Glutamatergic neuron (in vitro differentiated cells): Measurements from ENCODE around the gene PSMB7. TPM values are rescaled to one million over a fixed set of nuclear protein-coding genes. Genes with fewer than 3 reads are reported as not detected.

Experiments used
- DNase-seq: peaks from one replicate; pipeline ENCODE4 v3.0.0; 2022
- H3K27ac Mint-ChIP-seq: one replicate; pipeline ENCODE4 v1.8.0; 2020; ENCODE audit warnings: mild to moderate bottlenecking, mixed read lengths, inconsistent platforms; ENCODE audit not compliant: unreplicated experiment
- H3K27me3 Mint-ChIP-seq: one replicate; pipeline ENCODE4 v1.8.0; 2020; ENCODE audit warnings: mild to moderate bottlenecking, moderate library complexity, mixed read lengths, inconsistent platforms; ENCODE audit not compliant: unreplicated experiment
- H3K36me3 Mint-ChIP-seq: one replicate; pipeline ENCODE4 v1.8.0; 2020; ENCODE audit warnings: mild to moderate bottlenecking, mixed read lengths, inconsistent platforms; ENCODE audit not compliant: unreplicated experiment
- H3K4me1 Mint-ChIP-seq: one replicate; pipeline ENCODE4 v1.8.0; 2020; ENCODE audit warnings: mild to moderate bottlenecking, low read depth, mixed read lengths, inconsistent platforms; ENCODE audit not compliant: unreplicated experiment
- H3K4me3 Mint-ChIP-seq: one replicate; pipeline ENCODE4 v1.8.0; 2020; ENCODE audit warnings: mild to moderate bottlenecking, mixed read lengths, inconsistent platforms; ENCODE audit not compliant: unreplicated experiment
- H3K9me3 Mint-ChIP-seq: one replicate; pipeline ENCODE4 v1.8.0; 2020; ENCODE audit warnings: mild to moderate bottlenecking, moderate library complexity, mixed read lengths, inconsistent platforms; ENCODE audit not compliant: unreplicated experiment
- CTCF ChIP-seq: fragments of 200-600 bp; sonication (generic); IDR thresholded peaks from one replicate; pipeline ENCODE4 v1.5.0; 2021; ENCODE audit not compliant: partially characterized antibody, unreplicated experiment
- total RNA-seq: library from RNA; stranded (reverse); fragmentation: NEBNext Ultra II Directional; extraction: Animal tissue kit (Norgen Biotek cat#: 25700); gene quantifications from one replicate; pipeline ENCODE4 v1.2.1, GENCODE V29; 2021; ENCODE audit not compliant: unreplicated experiment

Gene PSMB7
- total RNA-seq, 1 donor from 2014 or later: 185 TPM

- H3K9me3 Mint-ChIP-seq: peaks cover 4% of the 10 kb centered on the region
- TF ChIP-seq CTCF: no peak
- DNase-seq: no peak
- peak overlapping the region; percentile 67 for H3K27ac Mint-ChIP-seq
- peaks cover 3% of the 10 kb centered on the region for H3K27me3 Mint-ChIP-seq
- H3K4me1 Mint-ChIP-seq: peaks cover 68% of the 10 kb centered on the region
- H3K36me3 Mint-ChIP-seq: peaks cover 5% of the 10 kb centered on the region
- H3K4me3 Mint-ChIP-seq: no peak overlapping the region
Observed at GRCh38 chr9:124366476-124367220, 48.6 kb downstream of the PSMB7 start.

GRCh38 chr9:124365036-124365435, 50.2 kb downstream of the PSMB7 start:
- H3K9me3 Mint-ChIP-seq: peaks cover 9% of the 10 kb centered on the region
- peak overlapping the region; percentile 92 for H3K27ac Mint-ChIP-seq
- H3K4me1 Mint-ChIP-seq: peaks cover 67% of the 10 kb centered on the region
- H3K36me3 Mint-ChIP-seq: peaks cover 5% of the 10 kb centered on the region
- no peak for DNase-seq
- peaks cover 3% of the 10 kb centered on the region for H3K27me3 Mint-ChIP-seq
- peak overlapping the region; percentile 47 for H3K4me3 Mint-ChIP-seq
- TF ChIP-seq CTCF: no peak

DNA sequence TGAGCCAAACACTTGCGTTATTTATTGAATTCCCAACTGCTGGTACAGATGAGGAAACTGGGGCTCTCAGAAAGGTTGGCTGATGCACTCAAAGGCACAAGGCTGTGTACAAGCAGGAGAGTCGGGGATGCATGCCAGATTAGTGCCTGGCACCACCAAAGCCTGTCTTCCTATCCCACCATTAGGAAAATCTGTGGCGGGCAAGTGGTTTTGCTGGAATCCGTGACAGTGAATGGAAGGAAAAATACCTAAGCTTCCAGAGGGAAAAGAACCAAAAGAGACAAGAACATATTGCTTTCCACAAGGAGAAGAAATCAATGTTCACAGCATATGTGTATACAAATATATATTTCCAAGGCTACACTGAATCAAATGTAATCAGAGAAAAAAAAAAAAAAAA, 51.1 kb downstream of the PSMB7 start:
- peaks cover 5% of the 10 kb centered on the region for H3K36me3 Mint-ChIP-seq
- peaks cover 9% of the 10 kb centered on the region for H3K9me3 Mint-ChIP-seq
- peak overlapping the region; percentile 41 for H3K4me3 Mint-ChIP-seq
- TF ChIP-seq CTCF: no peak
- H3K27ac Mint-ChIP-seq: peak overlapping the region; percentile 40
- no peak for DNase-seq
- H3K27me3 Mint-ChIP-seq: peaks cover 3% of the 10 kb centered on the region
- peaks cover 65% of the 10 kb centered on the region for H3K4me1 Mint-ChIP-seq

DNA sequence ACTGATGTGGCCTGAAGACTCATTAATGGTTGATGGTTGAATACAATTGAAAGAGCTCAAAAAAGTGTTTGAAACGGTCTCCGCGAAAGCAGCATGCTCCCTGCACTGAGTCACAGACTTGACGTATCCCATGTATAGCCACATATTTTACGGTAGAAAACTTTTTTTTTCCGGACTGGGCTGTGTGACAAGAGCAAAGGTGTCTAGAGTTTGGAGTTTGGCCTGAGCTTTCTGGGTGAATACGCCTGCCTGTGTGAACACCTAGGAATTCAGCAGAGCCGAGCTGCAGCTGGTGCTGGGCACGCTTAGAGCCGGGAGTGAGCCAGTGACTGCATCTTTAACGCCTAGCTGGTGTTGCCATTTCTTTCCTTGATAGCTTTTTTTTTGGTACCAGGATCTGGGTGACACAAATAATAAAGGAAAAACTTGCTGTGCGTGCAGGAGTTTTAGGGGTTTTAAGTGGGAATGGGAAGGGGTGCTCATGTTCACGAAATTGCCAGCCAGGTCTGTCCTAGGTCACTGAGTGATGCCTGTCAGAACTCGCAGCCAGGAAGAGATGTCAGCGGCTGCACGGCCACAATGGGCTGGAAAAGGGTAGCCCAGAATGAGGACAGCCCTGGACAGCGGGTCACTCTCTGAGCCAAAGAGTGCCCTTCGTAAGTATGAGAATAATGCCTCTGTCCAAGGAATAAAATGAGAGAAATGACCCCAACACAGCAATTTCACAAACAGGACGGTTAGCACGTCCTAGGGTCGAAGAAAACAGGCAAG, 51.7 kb downstream of the PSMB7 start:
- Mint-ChIP-seq H3K27ac (peak overlapping the region; percentile 23), H3K27me3 (peaks cover 3% of the 10 kb centered on the region), H3K4me1 (peaks cover 64% of the 10 kb centered on the region), H3K4me3 (no peak overlapping the region), H3K9me3 (peaks cover 9% of the 10 kb centered on the region), H3K36me3 (peaks cover 5% of the 10 kb centered on the region)
- no peak for TF ChIP-seq CTCF
- DNase-seq: no peak

DNA sequence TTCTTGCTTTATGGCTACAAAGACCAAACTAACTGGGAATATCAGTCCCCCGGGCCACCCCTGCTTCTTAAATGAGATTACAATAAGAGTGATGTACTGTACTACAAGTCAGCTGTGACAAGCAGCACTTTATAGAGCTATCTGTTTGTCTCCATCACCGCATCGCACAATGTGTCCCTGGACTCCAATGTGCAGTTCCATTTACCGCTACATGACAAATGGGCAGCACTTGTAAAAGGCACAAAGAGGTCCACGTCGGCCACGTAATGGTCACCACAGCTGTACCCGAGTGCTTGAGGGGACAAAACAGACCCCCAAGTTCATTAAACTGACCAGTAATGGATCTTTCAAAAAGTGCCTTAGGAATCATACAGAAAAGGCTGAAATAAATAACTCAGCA, 54.1 kb downstream of the PSMB7 start:
- peaks cover 3% of the 10 kb centered on the region for H3K27me3 Mint-ChIP-seq
- H3K27ac Mint-ChIP-seq: peak overlapping the region; percentile 18
- TF ChIP-seq CTCF: no peak
- DNase-seq: no peak
- peaks cover 69% of the 10 kb centered on the region for H3K4me1 Mint-ChIP-seq
- no peaks in the 10 kb centered on the region for H3K36me3 Mint-ChIP-seq
- H3K4me3 Mint-ChIP-seq: peak overlapping the region; percentile 26
- H3K9me3 Mint-ChIP-seq: peaks cover 7% of the 10 kb centered on the region
